ENCODE data around the gene PCGF6.
"Not testable (repeated sequence)": the region's sequence is repeated elsewhere in the genome, so short reads cannot be mapped to it uniquely, and the experiment has no call there.

PCGF6 gene

DNA sequence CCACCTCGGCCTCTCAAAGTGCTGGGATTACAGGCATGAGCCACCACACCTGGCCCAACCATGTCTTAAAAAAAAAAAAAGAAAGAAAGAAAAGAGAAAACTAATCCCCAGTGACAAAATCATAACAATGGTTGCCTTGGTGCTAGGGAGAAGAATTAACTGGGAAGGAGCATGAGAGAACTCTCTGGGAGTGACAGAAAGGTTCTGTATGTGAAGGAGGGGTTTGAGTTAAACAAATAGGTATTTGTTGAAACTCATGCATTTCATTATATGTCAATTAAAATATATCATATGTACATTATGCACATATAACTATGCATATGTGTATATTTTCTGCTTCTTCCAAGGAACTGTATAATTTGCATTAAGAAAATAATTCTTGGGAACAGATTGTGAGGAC lies 40.7 kb downstream of the PCGF6 start:
- no peak for DNase-seq

DNA sequence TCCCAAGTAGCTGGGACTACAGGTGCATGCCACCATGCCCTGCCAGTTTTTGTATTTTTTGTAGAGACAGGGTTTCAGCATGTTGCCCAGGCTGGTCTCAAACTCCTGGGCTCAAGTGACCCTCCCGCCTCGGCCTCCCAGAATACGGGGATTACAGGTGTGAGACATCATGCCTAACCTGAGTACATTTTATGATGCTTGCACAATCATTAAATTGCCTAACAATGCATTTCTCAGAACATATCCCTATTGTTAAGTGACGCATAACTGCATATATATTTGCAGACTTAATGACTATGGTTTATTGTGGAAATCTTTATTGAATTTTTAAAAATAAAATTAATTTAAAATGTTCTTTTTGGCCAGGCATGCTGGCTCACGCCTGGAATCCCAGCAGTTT lies 43.3 kb downstream of the PCGF6 start:
- no peak for DNase-seq

- no peak for DNase-seq
Measured at GRCh38 chr10:103295374-103296015, 55.4 kb downstream of the PCGF6 start.

DNA sequence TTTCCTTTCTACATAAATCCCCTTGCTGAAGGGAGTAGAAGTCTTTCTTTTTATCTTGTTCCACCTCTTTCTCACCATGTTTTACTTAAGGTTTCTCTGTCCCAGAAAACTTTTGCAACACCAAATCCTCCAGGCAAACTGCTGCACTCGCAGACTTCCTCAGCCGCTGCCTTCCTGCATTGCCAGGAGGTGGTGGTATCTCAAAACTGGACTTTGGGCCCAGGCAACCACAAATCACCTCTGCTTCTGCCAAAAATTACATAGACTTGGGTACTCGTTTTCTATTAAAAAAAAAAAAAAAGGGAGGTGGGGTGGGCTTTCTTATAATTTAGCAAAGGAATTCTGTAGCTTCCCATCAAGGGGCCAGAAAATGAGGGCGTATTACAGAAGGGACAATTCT lies 59.4 kb downstream of the PCGF6 start:
- no peak for DNase-seq

GRCh38 chr10:103287992-103288391 lies 62.9 kb downstream of the PCGF6 start:
- no peak for DNase-seq

- peak in 1 of 2 donors; percentile 32 for DNase-seq
Measured at GRCh38 chr10:103284170-103284569, 66.8 kb downstream of the PCGF6 start.

GRCh38 chr10:103282961-103283360 lies 68.0 kb downstream of the PCGF6 start:
- no peak for DNase-seq

GRCh38 chr10:103281753-103282152 lies 69.2 kb downstream of the PCGF6 start:
- no peak for DNase-seq

- DNase-seq: no peak
Measured at GRCh38 chr10:103280506-103280905, 70.4 kb downstream of the PCGF6 start.

DNA sequence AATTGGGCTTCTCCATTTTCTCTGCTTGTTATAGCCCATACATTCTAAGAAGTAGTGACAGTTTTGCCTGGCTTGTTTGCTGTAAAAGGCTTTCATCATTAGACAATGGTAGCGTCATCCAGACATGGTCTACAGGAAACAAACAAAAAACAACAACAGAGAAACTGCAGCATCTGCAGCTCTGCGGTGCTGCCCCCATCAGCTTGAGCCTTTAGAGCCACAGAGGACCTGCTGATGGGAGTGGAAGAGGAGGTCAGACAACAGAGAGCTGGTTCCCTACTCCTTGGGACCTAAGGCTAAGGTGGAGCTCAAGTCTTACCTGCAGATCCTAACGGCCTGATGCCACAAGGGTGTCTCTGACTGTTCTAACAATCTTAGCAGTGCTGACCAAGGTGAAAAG lies 70.9 kb downstream of the PCGF6 start:
- DNase-seq: no peak

DNA sequence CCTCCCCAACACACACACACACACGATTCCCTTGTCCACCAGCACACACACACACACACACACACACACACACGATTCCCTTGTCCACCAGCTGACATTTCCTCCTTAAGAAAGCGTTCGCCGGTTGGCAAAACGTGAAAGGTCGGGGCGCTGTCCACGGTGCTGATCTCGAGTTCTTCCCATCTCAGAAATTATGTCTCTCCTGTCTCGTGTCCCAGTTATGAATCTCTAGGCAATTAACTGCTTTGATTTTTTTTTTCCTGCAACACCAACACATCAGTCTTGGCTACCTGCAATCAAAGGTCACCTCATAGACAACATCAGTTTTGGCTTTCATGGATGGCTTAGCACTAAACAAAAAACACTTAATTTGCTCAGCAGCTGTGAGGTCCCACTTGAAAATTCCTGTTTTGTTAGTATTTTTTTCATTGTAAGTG lies 72.1 kb downstream of the PCGF6 start:
- peak in 1 of 2 donors; percentile 14 for DNase-seq

DNA sequence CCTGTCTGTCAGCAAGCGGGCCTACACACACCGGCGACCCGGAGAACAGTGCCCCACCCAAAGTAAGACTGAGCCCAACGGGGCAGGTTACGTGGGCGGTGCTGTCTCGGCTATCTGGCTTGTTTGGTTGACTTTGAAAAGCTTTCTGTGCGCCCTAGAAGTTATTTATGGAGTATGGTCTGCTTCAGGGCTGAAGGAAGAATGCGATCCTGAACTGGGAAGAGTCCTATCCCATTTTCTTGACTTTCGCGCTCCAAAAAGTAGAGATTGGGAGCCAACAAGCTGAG lies 72.5 kb downstream of the PCGF6 start:
- DNase-seq: no peak

GRCh38 chr10:103277713-103278536 lies 73.0 kb downstream of the PCGF6 start:
- no peak for DNase-seq

DNA sequence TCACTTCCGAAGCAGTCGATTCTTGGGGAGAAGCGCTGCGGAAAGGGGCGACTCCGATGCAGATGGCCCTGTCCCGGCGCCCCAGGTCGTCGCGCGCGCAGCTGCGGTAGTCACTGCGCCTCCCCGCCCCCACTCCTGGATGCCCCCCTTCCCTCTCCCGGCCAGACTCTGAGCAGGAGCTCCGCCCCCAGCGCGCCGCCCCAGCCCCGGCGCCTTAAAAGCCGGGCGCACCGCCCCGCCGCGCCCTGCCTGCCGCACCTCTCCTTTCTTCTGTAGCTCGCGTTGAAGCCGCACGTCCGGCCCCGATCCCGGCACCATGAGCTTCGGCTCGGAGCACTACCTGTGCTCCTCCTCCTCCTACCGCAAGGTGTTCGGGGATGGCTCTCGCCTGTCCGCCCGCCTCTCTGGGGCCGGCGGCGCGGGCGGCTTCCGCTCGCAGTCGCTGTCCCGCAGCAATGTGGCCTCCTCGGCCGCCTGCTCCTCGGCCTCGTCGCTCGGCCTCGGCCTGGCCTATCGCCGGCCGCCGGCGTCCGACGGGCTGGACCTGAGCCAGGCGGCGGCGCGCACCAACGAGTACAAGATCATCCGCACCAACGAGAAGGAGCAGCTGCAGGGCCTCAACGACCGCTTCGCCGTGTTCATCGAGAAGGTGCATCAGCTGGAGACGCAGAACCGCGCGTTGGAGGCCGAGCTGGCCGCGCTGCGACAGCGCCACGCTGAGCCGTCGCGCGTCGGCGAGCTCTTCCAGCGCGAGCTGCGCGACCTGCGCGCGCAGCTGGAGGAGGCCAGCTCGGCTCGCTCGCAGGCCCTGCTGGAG lies 73.8 kb downstream of the PCGF6 start, which contains the start of gene INA:
TSS of gene INA (plus strand) at position 243 of the 817 bp plus-strand sequence. CDS start at position 317, 74 bp downstream.
- no peak for DNase-seq

DNA sequence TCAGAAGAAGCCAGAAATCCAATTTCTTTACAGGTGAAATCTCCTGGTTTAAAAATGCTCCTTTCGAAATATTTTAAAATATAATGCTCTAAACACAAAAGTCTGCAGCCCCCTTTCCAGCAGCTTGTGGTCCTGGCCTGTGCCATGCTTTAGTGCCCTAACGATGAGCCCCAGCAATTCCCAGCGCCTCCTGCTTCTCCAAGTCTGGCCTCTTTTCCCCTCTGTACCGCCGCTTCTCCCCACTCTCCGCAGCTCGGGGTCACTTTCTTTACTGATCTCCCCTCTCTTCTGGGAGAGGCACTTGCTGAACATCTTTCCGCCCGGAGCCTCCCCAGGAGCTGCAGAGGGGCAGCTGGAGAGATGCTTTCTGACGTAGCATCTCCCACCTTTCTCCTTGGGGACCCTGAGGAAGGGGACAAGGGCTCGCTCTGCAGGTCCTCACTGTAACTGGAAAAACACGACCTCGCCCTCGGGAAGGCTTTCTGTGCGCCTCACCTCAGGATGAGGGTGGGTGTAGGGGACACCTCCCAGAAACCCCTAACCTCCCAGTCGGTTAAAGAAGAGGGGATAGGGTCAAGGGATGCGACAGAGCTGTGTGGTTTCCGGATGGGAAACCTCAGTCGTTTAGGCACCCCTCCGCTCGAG lies 74.6 kb downstream of the PCGF6 start:
- no peak for DNase-seq

DNA sequence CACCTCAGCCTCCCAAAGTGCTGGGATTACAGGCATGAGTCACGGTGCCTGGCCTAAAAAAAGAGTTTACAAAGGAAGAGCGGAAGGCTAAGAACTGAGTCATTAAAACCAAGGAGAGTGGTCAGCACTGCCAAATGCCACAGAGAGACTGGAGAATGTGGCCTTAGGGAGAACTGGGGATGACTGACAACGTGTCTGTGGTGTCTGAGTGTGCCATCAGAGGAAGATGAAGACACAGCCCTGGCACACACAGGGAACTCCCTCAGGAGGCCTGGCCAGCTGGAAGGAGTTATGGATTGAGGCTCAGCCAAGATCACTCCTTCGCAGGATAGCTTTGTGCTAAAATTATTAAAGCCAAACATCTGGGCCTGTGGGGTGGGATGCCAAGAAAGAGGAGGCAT lies 77.9 kb downstream of the PCGF6 start:
- no peak for DNase-seq

DNA sequence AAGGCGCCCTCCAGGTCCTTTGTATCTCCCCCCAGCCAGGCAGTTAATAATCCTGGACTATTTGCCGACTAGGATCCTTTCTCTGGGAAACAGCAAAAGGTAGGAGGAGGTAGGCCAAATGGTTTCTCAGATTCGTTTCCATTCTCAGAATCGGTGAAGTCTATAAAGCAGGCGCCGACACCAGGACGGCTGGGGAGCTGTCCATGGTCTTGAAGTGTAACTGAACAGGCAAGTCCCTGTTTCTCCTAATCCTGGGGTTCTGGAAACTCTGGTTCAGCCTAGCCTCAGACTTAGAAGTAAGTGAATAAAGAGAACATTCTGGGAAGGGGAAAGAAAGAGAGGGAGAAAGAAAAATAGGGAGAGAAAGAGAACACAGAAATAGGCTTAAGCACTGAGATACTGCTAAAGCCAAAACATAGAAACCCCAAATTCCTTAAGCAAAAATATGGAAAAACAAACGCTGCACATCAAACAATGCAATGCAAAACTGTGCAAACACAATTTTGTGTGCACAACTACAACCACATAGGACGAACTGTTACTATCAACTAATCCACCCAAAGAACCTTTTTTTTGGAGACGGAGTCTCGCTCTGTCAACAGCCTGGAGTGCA lies 85.1 kb downstream of the PCGF6 start:
- no peak for DNase-seq

GRCh38 chr10:103262229-103262628 lies 88.7 kb downstream of the PCGF6 start:
- no peak for DNase-seq

DNA sequence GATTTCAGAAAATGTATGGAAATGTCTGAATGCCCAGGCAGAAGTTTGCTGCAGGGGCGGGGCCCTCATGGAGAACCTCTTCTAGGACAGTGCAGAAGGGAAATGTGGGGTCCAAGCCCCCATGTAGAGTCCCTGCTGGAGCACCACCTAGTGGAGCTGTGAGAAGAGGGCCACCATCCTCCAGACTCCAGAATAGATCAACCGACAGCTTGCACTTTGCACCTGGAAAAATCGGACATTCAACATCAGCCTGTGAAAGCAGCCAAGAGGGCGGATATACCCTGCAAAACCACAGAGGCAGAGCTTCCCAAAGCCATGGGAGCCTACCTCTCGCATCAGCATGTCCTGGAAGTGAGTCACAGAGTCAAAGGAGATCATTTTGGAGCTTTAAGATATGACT lies 91.0 kb downstream of the PCGF6 start:
- DNase-seq: no peak

DNA sequence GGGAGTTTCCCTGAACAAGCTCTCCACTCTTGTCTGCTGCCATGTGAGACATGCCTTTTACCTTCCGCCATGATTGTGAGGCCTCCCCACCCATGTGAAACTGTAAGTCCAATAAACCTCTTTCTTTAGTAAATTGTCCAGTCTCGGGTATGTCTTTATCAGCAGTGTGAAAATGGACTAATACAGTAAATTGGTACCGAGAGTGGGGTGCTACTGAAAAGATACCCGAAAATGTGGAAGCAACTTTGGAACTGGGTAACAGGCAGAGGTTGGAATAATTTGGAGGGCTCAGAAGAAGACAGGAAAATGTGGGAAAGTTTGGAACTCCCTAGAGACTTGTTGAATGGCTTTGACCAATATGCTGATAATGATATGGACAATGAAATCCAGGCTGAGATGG lies 92.0 kb downstream of the PCGF6 start:
- DNase-seq: not testable (repeated sequence)

DNA sequence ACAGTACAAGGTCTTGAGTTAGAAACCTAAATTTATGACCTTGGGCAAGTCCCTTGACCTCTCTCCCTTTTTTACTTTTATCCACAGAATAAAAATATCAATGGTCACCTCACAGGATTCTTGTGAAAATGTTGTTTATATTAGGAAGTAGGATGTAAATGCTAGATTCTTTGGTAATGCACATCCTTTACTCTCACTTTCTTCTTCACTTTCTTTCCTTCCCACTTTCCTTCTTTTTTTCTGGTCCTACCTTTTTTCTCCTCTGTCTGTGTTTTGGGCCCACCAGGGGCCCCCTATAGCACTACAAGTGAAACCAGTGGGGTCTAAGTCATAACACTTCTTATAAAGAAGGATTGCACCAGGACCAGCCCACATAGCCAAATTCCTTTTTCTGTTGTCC lies 93.1 kb downstream of the PCGF6 start:
- DNase-seq: no peak

GRCh38 chr10:103256613-103257012 lies 94.3 kb downstream of the PCGF6 start:
- DNase-seq: no peak
